Measurements from ENCODE around the gene KLRC3. TPM values are rescaled to one million over a fixed set of nuclear protein-coding genes. Genes with fewer than 3 reads are reported as not detected.
"Not testable (repeated sequence)": the region's sequence is repeated elsewhere in the genome, so short reads cannot be mapped to it uniquely, and the experiment has no call there.

Gene KLRC3
- total RNA-seq, 6 experiments from 2014 or later, result not detected

GRCh38 chr12:10435816-10436215 lies 15.4 kb upstream of the KLRC3 start, which contains the start of gene KLRC2:
KLRC2 (minus strand) TSS chr12:10436010; CDS start chr12:10435986, 24 bp downstream.
- H3K4me3 ChIP-seq; ATAC-seq; H3K27me3 ChIP-seq; DNase-seq; H3K4me1 ChIP-seq; H3K36me3 ChIP-seq; intact Hi-C loops (cut with DNase I); H3K27ac ChIP-seq; H3K9me3 ChIP-seq: not testable (repeated sequence)
- WGBS (ENCODE audit: insufficient coverage, low coverage, low lambda C conversion rate, missing lambda C conversion rate), result 41% methylated on average over 3 of the region's 3 CpGs

DNA sequence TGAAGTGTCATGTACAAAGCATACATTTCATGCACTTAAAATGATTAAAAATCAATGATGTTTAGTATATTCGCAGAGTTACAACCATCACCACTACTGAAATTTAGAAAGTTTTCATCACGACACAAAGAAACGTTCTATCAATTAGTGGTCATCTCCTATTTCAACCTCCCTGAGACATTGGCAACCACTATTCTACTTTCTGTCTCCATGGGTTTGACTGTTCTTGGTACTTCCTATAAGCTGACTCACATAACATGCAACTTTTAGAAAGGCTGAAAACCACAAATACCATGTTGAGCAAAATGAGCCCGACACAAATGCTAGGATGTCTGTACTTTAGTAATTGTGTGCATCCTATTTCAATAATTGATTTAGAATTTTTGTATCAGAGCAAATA lies 10.2 kb upstream of the KLRC3 start:
- H3K9me3 ChIP-seq; H3K36me3 ChIP-seq; H3K4me1 ChIP-seq; H3K27me3 ChIP-seq; intact Hi-C loops (cut with DNase I); H3K4me3 ChIP-seq; DNase-seq; H3K27ac ChIP-seq; ATAC-seq: not testable (repeated sequence)
- WGBS (ENCODE audit: insufficient coverage, low coverage, low lambda C conversion rate, missing lambda C conversion rate), result 60% methylated on average over 4 of the region's 4 CpGs

DNA sequence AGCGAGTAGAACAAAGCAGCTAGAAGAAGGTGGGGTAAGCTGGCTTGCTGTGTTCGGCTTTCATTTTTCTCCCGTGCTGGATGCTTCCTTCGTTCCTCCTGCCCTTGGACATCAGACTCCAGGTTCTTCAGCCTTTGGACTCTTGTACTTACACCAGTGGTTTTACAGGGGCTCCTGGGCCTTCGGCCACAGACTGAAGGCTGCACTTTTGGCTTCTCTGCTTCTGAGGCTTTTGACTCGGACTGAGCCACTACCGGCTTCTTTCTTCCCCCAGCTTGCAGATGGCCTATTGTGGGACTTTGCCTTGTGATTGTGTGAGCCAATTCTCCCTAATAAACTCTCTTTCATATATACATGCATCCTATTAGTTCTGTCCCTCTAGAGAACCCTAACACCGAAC lies 5.5 kb upstream of the KLRC3 start:
- intact Hi-C loops (cut with DNase I); H3K4me1 ChIP-seq; H3K9me3 ChIP-seq; DNase-seq; H3K27ac ChIP-seq; H3K27me3 ChIP-seq; ATAC-seq; H3K4me3 ChIP-seq; H3K36me3 ChIP-seq: not testable (repeated sequence)
- WGBS (ENCODE audit: insufficient coverage, low coverage, low lambda C conversion rate, missing lambda C conversion rate), result 74% methylated on average over 6 of the region's 8 CpGs

- H3K4me1 ChIP-seq; H3K27ac ChIP-seq; ATAC-seq; H3K4me3 ChIP-seq; H3K9me3 ChIP-seq; DNase-seq; H3K36me3 ChIP-seq; H3K27me3 ChIP-seq; intact Hi-C loops (cut with DNase I): not testable (repeated sequence)
- WGBS (ENCODE audit: insufficient coverage, low coverage, low lambda C conversion rate, missing lambda C conversion rate), result 56% methylated on average over 1 of the region's 1 CpG
Observed at GRCh38 chr12:10424260-10424899, 4.0 kb upstream of the KLRC3 start.

- H3K27ac ChIP-seq; H3K27me3 ChIP-seq; H3K36me3 ChIP-seq; H3K9me3 ChIP-seq; DNase-seq; intact Hi-C loops (cut with DNase I); H3K4me1 ChIP-seq; H3K4me3 ChIP-seq: not testable (repeated sequence)
- ATAC-seq, result peak in 2 of 4 donors; percentile 17 to 80
- WGBS (ENCODE audit: insufficient coverage, low coverage, low lambda C conversion rate, missing lambda C conversion rate), result 0% methylated on average over 1 of the region's 3 CpGs
Observed at GRCh38 chr12:10422159-10422558, 1.8 kb upstream of the KLRC3 start.

DNA sequence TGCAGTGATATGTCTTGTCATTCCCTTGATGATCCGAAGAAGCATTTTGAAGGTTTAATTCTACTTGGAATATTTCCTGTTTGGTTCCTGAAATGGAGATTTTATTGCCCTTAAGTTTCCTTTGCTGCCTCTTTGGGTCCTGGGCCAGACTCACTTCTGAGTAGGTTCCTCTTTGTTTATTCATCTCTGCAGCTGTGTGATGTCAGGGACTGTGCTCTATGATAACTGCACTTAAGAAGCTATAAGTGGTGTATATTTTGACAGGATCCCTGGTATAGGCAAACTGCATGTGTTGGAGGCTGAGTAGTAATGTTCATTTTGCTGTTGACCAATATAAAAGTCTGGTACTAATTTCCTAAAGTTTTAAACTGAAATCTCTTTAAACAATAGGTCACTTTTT lies 11.0 kb downstream of the KLRC3 start, which contains the start of gene KLRC4:
Gene KLRC4, minus strand, starts transcription at position 366 of the 400 bp plus-strand sequence. Its CDS starts 182 bp downstream, at position 184.
- Histone ChIP-seq H3K4me1 (no peaks in the 10 kb centered on the region), H3K9me3 (no peaks in the 10 kb centered on the region), H3K36me3 (no peaks in the 10 kb centered on the region), H3K27me3 (no peaks in the 10 kb centered on the region), H3K27ac (no peak within 1 kb of the TSS), H3K4me3 (no peak within 1 kb of the TSS)
- peak in 1 of 4 donors; percentile 11 for ATAC-seq
- WGBS (ENCODE audit: insufficient coverage, low coverage, low lambda C conversion rate, missing lambda C conversion rate), result 0% methylated on average over 1 of the region's 1 CpG
- no peak for TF ChIP-seq POLR2A (IDR thresholded peaks at IDR 0.05)
- TF ChIP-seq, protein P1, sequence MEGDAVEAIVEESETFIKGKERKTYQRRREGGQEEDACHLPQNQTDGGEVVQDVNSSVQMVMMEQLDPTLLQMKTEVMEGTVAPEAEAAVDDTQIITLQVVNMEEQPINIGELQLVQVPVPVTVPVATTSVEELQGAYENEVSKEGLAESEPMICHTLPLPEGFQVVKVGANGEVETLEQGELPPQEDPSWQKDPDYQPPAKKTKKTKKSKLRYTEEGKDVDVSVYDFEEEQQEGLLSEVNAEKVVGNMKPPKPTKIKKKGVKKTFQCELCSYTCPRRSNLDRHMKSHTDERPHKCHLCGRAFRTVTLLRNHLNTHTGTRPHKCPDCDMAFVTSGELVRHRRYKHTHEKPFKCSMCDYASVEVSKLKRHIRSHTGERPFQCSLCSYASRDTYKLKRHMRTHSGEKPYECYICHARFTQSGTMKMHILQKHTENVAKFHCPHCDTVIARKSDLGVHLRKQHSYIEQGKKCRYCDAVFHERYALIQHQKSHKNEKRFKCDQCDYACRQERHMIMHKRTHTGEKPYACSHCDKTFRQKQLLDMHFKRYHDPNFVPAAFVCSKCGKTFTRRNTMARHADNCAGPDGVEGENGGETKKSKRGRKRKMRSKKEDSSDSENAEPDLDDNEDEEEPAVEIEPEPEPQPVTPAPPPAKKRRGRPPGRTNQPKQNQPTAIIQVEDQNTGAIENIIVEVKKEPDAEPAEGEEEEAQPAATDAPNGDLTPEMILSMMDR (IDR thresholded peaks at IDR 0.05), result no peak
- intact Hi-C loops (cut with DNase I), result no loop called here
- no peak for DNase-seq

DNA sequence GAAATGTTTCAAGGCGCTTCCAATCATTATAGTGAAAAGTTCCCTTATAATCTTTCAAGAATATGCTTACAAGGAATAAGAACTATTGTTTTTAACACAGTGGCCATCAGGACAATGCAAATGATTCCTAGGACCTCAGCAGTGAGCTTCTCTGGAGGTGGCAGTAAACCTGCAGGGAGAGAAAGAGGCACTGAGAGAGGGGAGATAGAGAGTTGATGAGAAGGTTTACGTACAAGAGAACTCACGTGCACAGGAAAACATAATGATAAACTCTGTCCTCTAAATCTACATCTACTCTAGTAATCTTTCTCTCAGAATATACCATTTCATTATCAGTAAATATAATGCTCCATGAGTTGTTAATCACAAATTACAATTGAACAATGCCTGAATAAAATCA lies 11.6 kb downstream of the KLRC3 start:
- WGBS (ENCODE audit: insufficient coverage, low coverage, low lambda C conversion rate, missing lambda C conversion rate), result 55% methylated on average over 3 of the region's 3 CpGs
- no peaks in the 10 kb centered on the region for H3K9me3 ChIP-seq
- TF ChIP-seq POLR2A (IDR thresholded peaks at IDR 0.05), result no peak
- TF ChIP-seq, protein P1 (IDR thresholded peaks at IDR 0.05), result no peak
- no peaks in the 10 kb centered on the region for H3K27me3 ChIP-seq
- no peak overlapping the region for H3K4me3 ChIP-seq
- intact Hi-C loops (cut with DNase I), result no loop called here
- no peak for DNase-seq
- ATAC-seq, result no peak
- H3K4me1 ChIP-seq, result no peaks in the 10 kb centered on the region
- no peaks in the 10 kb centered on the region for H3K36me3 ChIP-seq
- no peak overlapping the region for H3K27ac ChIP-seq

Measured in right lobe of liver (tissue), 6 donors.